Measurements from ENCODE around the gene HLCS.

Gene HLCS

GRCh38 chr21:36985751-36986594, 19.5 kb upstream of the HLCS start:
- no peak for DNase-seq

GRCh38 chr21:36981977-36982700, 15.7 kb upstream of the HLCS start:
- no peak for DNase-seq

GRCh38 chr21:36981049-36981391, 14.6 kb upstream of the HLCS start:
- no peak for DNase-seq

- DNase-seq = no peak
Measured at GRCh38 chr21:36980280-36981048, 14.0 kb upstream of the HLCS start.

- DNase-seq = peak; percentile 54
Measured at GRCh38 chr21:36976882-36977651, 10.6 kb upstream of the HLCS start.

- no peak for DNase-seq
Measured at GRCh38 chr21:36976228-36976861, 9.9 kb upstream of the HLCS start.

- DNase-seq = no peak
Measured at GRCh38 chr21:36974851-36975192, 8.4 kb upstream of the HLCS start.

GRCh38 chr21:36973986-36974850, 7.7 kb upstream of the HLCS start:
- DNase-seq = no peak

- no peak for DNase-seq
Measured at GRCh38 chr21:36968976-36969375, 2.5 kb upstream of the HLCS start.

- no peak for DNase-seq
Measured at GRCh38 chr21:36968414-36968813, 1.9 kb upstream of the HLCS start.

- no peak for DNase-seq
Measured at GRCh38 chr21:36966821-36967768, 626 bp upstream of the HLCS start.

- DNase-seq = no peak
Measured at GRCh38 chr21:36965720-36966065, 776 bp downstream of the HLCS start.

- DNase-seq = no peak
Measured at GRCh38 chr21:36964827-36965719, 1.4 kb downstream of the HLCS start.

- no peak for DNase-seq
Measured at GRCh38 chr21:36964398-36964797, 2.1 kb downstream of the HLCS start.

- no peak for DNase-seq
Measured at GRCh38 chr21:36962098-36962780, 4.2 kb downstream of the HLCS start.

GRCh38 chr21:36960676-36961284, 5.7 kb downstream of the HLCS start:
- DNase-seq = no peak

- DNase-seq = no peak
Measured at GRCh38 chr21:36959020-36959835, 7.2 kb downstream of the HLCS start.
